ENCODE results near the gene EVA1A. TPM values are rescaled to one million over a fixed set of nuclear protein-coding genes. Genes with fewer than 3 reads are reported as not detected.

Gene EVA1A
- total RNA-seq, 1 donor from 2014 or later = not detected

- no peaks in the 10 kb centered on the region for H3K36me3 Mint-ChIP-seq (ENCODE audit: unreplicated experiment)
- H3K27ac Mint-ChIP-seq (ENCODE audit: unreplicated experiment) = no peak overlapping the region
- H3K4me3 Mint-ChIP-seq (ENCODE audit: unreplicated experiment) = no peak overlapping the region
- peaks cover 3% of the 10 kb centered on the region for H3K4me1 Mint-ChIP-seq (ENCODE audit: low read depth, unreplicated experiment)
- no peaks in the 10 kb centered on the region for H3K27me3 Mint-ChIP-seq (ENCODE audit: unreplicated experiment)
- no peaks in the 10 kb centered on the region for H3K9me3 Mint-ChIP-seq (ENCODE audit: unreplicated experiment)
- no peak for TF ChIP-seq CTCF (IDR thresholded peaks at IDR 0.05; ENCODE audit: partially characterized antibody, unreplicated experiment)
- no peak for DNase-seq
These were observed 86.6 kb downstream of the EVA1A start for GRCh38 chr2:75474115-75474514.

GRCh38 chr2:75466708-75467311 is 93.9 kb downstream of the EVA1A start:
- H3K4me3 Mint-ChIP-seq (ENCODE audit: unreplicated experiment) = no peak overlapping the region
- no peaks in the 10 kb centered on the region for H3K9me3 Mint-ChIP-seq (ENCODE audit: unreplicated experiment)
- H3K27ac Mint-ChIP-seq (ENCODE audit: unreplicated experiment) = no peak overlapping the region
- H3K27me3 Mint-ChIP-seq (ENCODE audit: unreplicated experiment) = peaks cover 2% of the 10 kb centered on the region
- no peaks in the 10 kb centered on the region for H3K4me1 Mint-ChIP-seq (ENCODE audit: low read depth, unreplicated experiment)
- DNase-seq = peak; percentile 60
- peak; percentile 82 for TF ChIP-seq CTCF (IDR thresholded peaks at IDR 0.05; ENCODE audit: partially characterized antibody, unreplicated experiment)
- H3K36me3 Mint-ChIP-seq (ENCODE audit: unreplicated experiment) = no peaks in the 10 kb centered on the region

GRCh38 chr2:75465317-75465984 is 95.3 kb downstream of the EVA1A start:
- H3K9me3 Mint-ChIP-seq (ENCODE audit: unreplicated experiment) = peaks cover 2% of the 10 kb centered on the region
- no peak for DNase-seq
- no peak overlapping the region for H3K4me3 Mint-ChIP-seq (ENCODE audit: unreplicated experiment)
- no peaks in the 10 kb centered on the region for H3K36me3 Mint-ChIP-seq (ENCODE audit: unreplicated experiment)
- H3K4me1 Mint-ChIP-seq (ENCODE audit: low read depth, unreplicated experiment) = no peaks in the 10 kb centered on the region
- H3K27ac Mint-ChIP-seq (ENCODE audit: unreplicated experiment) = no peak overlapping the region
- H3K27me3 Mint-ChIP-seq (ENCODE audit: unreplicated experiment) = peaks cover 2% of the 10 kb centered on the region
- no peak for TF ChIP-seq CTCF (IDR thresholded peaks at IDR 0.05; ENCODE audit: partially characterized antibody, unreplicated experiment)

GRCh38 chr2:75464348-75464946 is 96.3 kb downstream of the EVA1A start:
- TF ChIP-seq CTCF (IDR thresholded peaks at IDR 0.05; ENCODE audit: partially characterized antibody, unreplicated experiment) = peak; percentile 64
- Mint-ChIP-seq H3K4me1 (ENCODE audit: low read depth, unreplicated experiment) (no peaks in the 10 kb centered on the region), H3K27me3 (ENCODE audit: unreplicated experiment) (peaks cover 2% of the 10 kb centered on the region), H3K27ac (ENCODE audit: unreplicated experiment) (no peak overlapping the region), H3K36me3 (ENCODE audit: unreplicated experiment) (no peaks in the 10 kb centered on the region), H3K9me3 (ENCODE audit: unreplicated experiment) (peaks cover 2% of the 10 kb centered on the region), H3K4me3 (ENCODE audit: unreplicated experiment) (no peak overlapping the region)
- no peak for DNase-seq

- no peak for TF ChIP-seq CTCF (IDR thresholded peaks at IDR 0.05; ENCODE audit: partially characterized antibody, unreplicated experiment)
- no peaks in the 10 kb centered on the region for H3K4me1 Mint-ChIP-seq (ENCODE audit: low read depth, unreplicated experiment)
- no peaks in the 10 kb centered on the region for H3K27me3 Mint-ChIP-seq (ENCODE audit: unreplicated experiment)
- no peak for DNase-seq
- H3K36me3 Mint-ChIP-seq (ENCODE audit: unreplicated experiment) = no peaks in the 10 kb centered on the region
- H3K27ac Mint-ChIP-seq (ENCODE audit: unreplicated experiment) = no peak overlapping the region
- H3K9me3 Mint-ChIP-seq (ENCODE audit: unreplicated experiment) = peaks cover 2% of the 10 kb centered on the region
- no peak overlapping the region for H3K4me3 Mint-ChIP-seq (ENCODE audit: unreplicated experiment)
These were observed 98.0 kb downstream of the EVA1A start for GRCh38 chr2:75462721-75463120.
